Activated CD8-positive, alpha-beta memory T cell treated with anti-CD3 and anti-CD28 coated beads, Interleukin-2, amount 10 ng/mL, durations not matched to agents 7 days and 5 days (primary cell): ENCODE measurements around the gene DENND5A. TPM values are rescaled to one million over a fixed set of nuclear protein-coding genes. Genes with fewer than 3 reads are reported as not detected.

Source experiments
- ATAC-seq: fragments of 150-1000 bp; cut with Tn5 transposase; one replicate; pipeline ENCODE4 v1.10.0; 2021; ENCODE audit warnings: moderate library complexity
- CTCF ChIA-PET: fragments of 350-600 bp; sonication (Branson Sonifier 250); formaldehyde crosslinking; loops from one replicate; lab custom pipeline; 2021; ENCODE audit warnings: antibody characterized with exemption; lab: Charles Lee
- DNase-seq: peaks from one replicate; pipeline ENCODE4 v3.0.0-alpha.2; 2020
- H3K27ac Mint-ChIP-seq: one replicate; pipeline ENCODE4 v1.8.0; 2021; ENCODE audit warnings: mild to moderate bottlenecking, mixed read lengths
- H3K27me3 Mint-ChIP-seq: one replicate; pipeline ENCODE4 v1.8.0; 2021; ENCODE audit warnings: mixed read lengths
- H3K36me3 Mint-ChIP-seq: one replicate; pipeline ENCODE4 v1.8.0; 2021; ENCODE audit warnings: mild to moderate bottlenecking, mixed read lengths
- H3K4me1 Mint-ChIP-seq: one replicate; pipeline ENCODE4 v1.8.0; 2021; ENCODE audit warnings: mixed read lengths
- H3K4me3 Mint-ChIP-seq: one replicate; pipeline ENCODE4 v1.8.0; 2021; ENCODE audit warnings: mild to moderate bottlenecking, moderate library complexity, mixed read lengths
- H3K9me3 Mint-ChIP-seq: one replicate; pipeline ENCODE4 v1.8.0; 2022; ENCODE audit warnings: low read depth, mixed read lengths
- total RNA-seq, 2 experiments: library from RNA; stranded (reverse); gene quantifications; one replicate each; pipeline ENCODE4 v1.2.3, GENCODE V29; 2021

Gene DENND5A
- 10 to 100 TPM; 15.9 to 19.0 TPM for total RNA-seq

GRCh38 chr11:9265211-9266131 lies at the start of gene DENND5A:
TSS of gene DENND5A (minus strand) at chr11:9265350. CDS start at chr11:9265069, 281 bp downstream.
- Mint-ChIP-seq H3K27ac (peak within 1 kb of the TSS; percentile 87), H3K4me1 (peaks cover 28% of the 10 kb centered on the region), H3K27me3 (peaks cover 63% of the 10 kb centered on the region), H3K36me3 (peaks cover 2% of the 10 kb centered on the region), H3K9me3 (no peaks in the 10 kb centered on the region), H3K4me3 (peak within 1 kb of the TSS; percentile 81)
- DNase-seq (peak; percentile 65), ATAC-seq (peak; percentile 52)
- CTCF ChIA-PET = interaction anchor here (0.6 to 1.5 kb wide), 5 partner anchors 8 to 94 kb away, joined by 3 to 6 read pairs (median 3); no protein-coding TSS in a partner anchor

DNA sequence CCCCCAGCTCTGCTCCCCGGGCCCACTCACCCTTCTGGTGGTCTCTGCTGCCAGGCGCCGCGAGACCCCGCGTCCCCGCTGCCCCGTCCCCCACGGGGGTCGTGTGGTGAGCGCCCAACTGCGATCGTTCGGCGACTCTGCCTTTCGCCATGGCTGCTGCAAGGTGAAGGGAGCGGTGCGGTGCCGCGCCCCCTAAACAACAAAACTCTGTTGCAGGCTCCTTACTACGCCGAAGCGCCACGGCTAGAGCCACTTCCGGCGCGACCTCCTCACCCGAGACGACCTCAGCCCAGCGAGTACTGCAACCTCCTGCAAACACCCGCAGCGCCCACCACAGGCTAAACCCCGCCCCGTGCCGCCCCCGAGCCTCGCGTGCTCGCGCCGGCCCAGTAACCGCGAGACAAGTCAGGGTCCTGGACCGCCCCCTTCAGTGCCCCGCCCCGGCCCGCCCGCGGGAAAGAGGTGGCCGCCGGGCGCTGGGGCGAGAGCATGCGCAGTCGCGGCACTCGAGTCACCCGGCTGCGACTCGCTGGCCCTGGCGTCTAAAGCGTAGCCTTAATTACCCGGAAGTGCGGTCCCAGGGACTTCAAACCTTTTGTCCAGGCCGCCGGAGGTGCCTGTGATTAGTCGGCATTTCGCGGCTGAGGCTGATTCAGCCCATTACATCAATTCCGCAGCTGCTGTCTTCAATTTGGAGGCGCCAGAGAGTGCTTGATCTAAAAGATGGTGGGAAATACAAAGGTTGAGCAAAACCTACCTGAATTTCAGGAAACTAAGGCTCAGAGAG lies 49.3 kb upstream of the DENND5A start, which contains the start of gene TMEM41B:
TMEM41B (minus strand) TSS at position 303 of the 787 bp plus-strand sequence; CDS start at position 151, 152 bp downstream.
- Mint-ChIP-seq H3K27me3 (peaks cover 20% of the 10 kb centered on the region), H3K36me3 (peaks cover 15% of the 10 kb centered on the region), H3K4me1 (peaks cover 27% of the 10 kb centered on the region), H3K9me3 (no peaks in the 10 kb centered on the region), H3K4me3 (peak within 1 kb of the TSS; percentile 88), H3K27ac (peak within 1 kb of the TSS; percentile 95)
- CTCF ChIA-PET = interaction anchor here (0.9 to 1.3 kb wide), 3 partner anchors 50 to 147 kb away, joined by 4 to 5 read pairs (median 4); no protein-coding TSS in a partner anchor
- ATAC-seq (peak; percentile 92), DNase-seq (peak; percentile 99)

DNA sequence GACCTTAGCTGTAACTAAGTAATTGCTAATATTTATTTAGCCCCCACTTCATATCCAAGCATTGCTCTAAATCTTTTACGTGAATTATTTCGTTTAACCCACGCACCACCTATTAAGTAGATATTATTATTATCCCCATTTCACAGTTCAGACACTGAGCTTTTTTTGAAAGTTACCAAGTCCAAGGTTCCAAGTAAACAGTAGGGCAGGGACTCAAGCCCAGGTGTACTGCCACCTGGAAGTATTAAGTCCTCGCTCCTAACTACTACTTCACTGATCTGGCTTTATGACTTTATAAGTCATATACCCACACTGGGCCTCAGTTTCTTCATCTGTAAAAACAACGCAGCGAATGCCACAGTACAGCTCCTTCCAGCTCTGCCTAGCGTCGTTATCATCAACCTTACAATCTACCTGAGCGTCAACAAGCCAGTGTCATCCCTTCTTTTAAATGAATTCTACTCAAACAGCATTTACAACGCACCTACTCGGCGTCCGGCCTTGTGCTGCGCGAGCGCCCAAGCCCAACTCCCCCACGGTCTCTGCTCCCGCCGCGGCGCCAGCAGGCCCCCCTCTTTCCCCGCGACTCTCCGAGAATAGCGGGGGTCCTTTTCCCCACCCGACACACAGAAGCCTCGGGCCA lies 48.6 kb upstream of the DENND5A start:
- Mint-ChIP-seq H3K9me3 (no peaks in the 10 kb centered on the region), H3K27ac (peak overlapping the region; percentile 95), H3K36me3 (peaks cover 20% of the 10 kb centered on the region), H3K27me3 (peaks cover 13% of the 10 kb centered on the region), H3K4me3 (peak overlapping the region; percentile 88), H3K4me1 (peaks cover 27% of the 10 kb centered on the region)
- ATAC-seq = peak; percentile 20
- peak; percentile 55 for DNase-seq
- CTCF ChIA-PET = interaction anchor here (1.0 to 1.4 kb wide), 4 partner anchors 36 to 194 kb away, joined by 3 to 9 read pairs (median 4); partner anchors contain the start of gene IPO7

GRCh38 chr11:9310485-9311090 lies 45.4 kb upstream of the DENND5A start:
- Mint-ChIP-seq H3K4me3 (no peak overlapping the region), H3K9me3 (peaks cover 4% of the 10 kb centered on the region), H3K36me3 (peaks cover 27% of the 10 kb centered on the region), H3K4me1 (peaks cover 31% of the 10 kb centered on the region), H3K27ac (no peak overlapping the region), H3K27me3 (no peaks in the 10 kb centered on the region)
- ATAC-seq (no peak), DNase-seq (no peak)
- CTCF ChIA-PET = interaction anchor here (0.7 to 0.8 kb wide), 2 partner anchors 53 to 54 kb away, joined by 3 to 4 read pairs; no protein-coding TSS in a partner anchor

DNA sequence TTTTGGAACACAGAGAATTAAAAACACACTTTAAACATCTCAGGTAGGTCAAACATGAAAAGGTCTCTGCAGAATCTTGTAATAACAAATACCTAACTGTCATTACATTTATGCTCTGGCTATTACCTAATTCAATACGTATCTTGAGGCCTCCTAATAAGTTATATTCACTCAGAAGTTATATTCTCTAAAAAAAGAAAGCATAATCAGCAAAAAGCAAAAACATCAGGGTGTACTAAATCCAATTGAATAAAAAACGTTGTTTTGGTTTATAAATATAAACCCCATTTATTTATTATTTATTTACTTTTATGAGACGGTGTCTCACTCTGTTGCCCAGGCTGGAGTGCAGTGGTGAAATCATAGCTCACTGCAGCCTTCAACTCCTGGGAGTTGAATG lies 39.0 kb upstream of the DENND5A start:
- no peak overlapping the region for H3K4me3 Mint-ChIP-seq
- no peaks in the 10 kb centered on the region for H3K27me3 Mint-ChIP-seq
- CTCF ChIA-PET = interaction anchor here (0.7 to 1.2 kb wide), 2 partner anchors 11 to 896 kb away, joined by 3 to 4 read pairs; no protein-coding TSS in a partner anchor
- DNase-seq = no peak
- no peak for ATAC-seq
- peaks cover 9% of the 10 kb centered on the region for H3K36me3 Mint-ChIP-seq
- peaks cover 4% of the 10 kb centered on the region for H3K9me3 Mint-ChIP-seq
- no peak overlapping the region for H3K27ac Mint-ChIP-seq
- peaks cover 4% of the 10 kb centered on the region for H3K4me1 Mint-ChIP-seq

DNA sequence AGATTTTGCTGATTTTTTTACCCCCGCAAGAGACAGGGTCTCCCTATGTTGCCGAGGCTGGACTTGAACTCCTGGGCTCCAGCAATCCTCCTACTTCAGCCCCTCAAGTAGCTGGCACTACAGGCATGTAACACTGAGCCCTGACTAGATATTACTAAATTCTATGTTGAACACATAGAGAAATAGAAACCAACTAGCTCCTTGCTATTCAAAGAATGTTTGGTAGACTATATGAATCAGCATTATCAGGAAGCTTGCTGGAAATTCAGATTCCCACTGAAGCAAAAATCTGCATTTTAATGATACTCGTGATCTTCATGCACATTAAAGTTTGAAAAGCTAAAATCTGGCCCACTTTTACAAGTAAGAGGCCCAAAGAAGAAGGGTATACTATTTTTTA lies 37.3 kb upstream of the DENND5A start:
- Mint-ChIP-seq H3K27me3 (no peaks in the 10 kb centered on the region), H3K27ac (no peak overlapping the region), H3K4me3 (no peak overlapping the region), H3K4me1 (peaks cover 4% of the 10 kb centered on the region), H3K9me3 (no peaks in the 10 kb centered on the region), H3K36me3 (peaks cover 1% of the 10 kb centered on the region)
- ATAC-seq = no peak
- no peak for DNase-seq
- CTCF ChIA-PET = interaction anchor here (1.0 kb wide), 1 partner anchor 205 kb away, joined by 3 read pairs; no protein-coding TSS in a partner anchor

- Mint-ChIP-seq H3K4me3 (no peak overlapping the region), H3K27me3 (no peaks in the 10 kb centered on the region), H3K27ac (no peak overlapping the region), H3K9me3 (no peaks in the 10 kb centered on the region), H3K4me1 (peaks cover under 1% of the 10 kb centered on the region), H3K36me3 (peaks cover under 1% of the 10 kb centered on the region)
- CTCF ChIA-PET = interaction anchor here (1.0 kb wide), 2 partner anchors 14 to 206 kb away, joined by 3 read pairs; no protein-coding TSS in a partner anchor
- no peak for DNase-seq
- ATAC-seq = no peak
Measured at GRCh38 chr11:9301720-9302119, 36.6 kb upstream of the DENND5A start.

- Mint-ChIP-seq H3K4me1 (peaks cover 3% of the 10 kb centered on the region), H3K27me3 (no peaks in the 10 kb centered on the region), H3K36me3 (peaks cover 2% of the 10 kb centered on the region), H3K9me3 (no peaks in the 10 kb centered on the region), H3K4me3 (no peak overlapping the region), H3K27ac (no peak overlapping the region)
- CTCF ChIA-PET = interaction anchor here (0.7 kb wide), 1 partner anchor 167 kb away, joined by 3 read pairs; the partner anchor contains the start of gene ZNF143
- no peak for DNase-seq
- ATAC-seq = no peak
Measured at GRCh38 chr11:9293646-9294045, 28.5 kb upstream of the DENND5A start.

GRCh38 chr11:9285850-9286587 lies 20.9 kb upstream of the DENND5A start:
- H3K4me1 Mint-ChIP-seq = peaks cover 8% of the 10 kb centered on the region
- H3K9me3 Mint-ChIP-seq = no peaks in the 10 kb centered on the region
- no peak for DNase-seq
- peaks cover 18% of the 10 kb centered on the region for H3K36me3 Mint-ChIP-seq
- H3K27me3 Mint-ChIP-seq = no peaks in the 10 kb centered on the region
- H3K27ac Mint-ChIP-seq = no peak overlapping the region
- no peak for ATAC-seq
- CTCF ChIA-PET = interaction anchor here (0.9 kb wide), 2 partner anchors 11 to 20 kb away, joined by 3 read pairs; no protein-coding TSS in a partner anchor
- H3K4me3 Mint-ChIP-seq = no peak overlapping the region

- H3K27ac Mint-ChIP-seq = peak overlapping the region; percentile 63
- peaks cover 3% of the 10 kb centered on the region for H3K27me3 Mint-ChIP-seq
- CTCF ChIA-PET = interaction anchor here (1.1 to 1.6 kb wide), 4 partner anchors 9 to 143 kb away, joined by 3 to 7 read pairs (median 4); partner anchors contain the start of gene IPO7
- no peaks in the 10 kb centered on the region for H3K9me3 Mint-ChIP-seq
- ATAC-seq = peak; percentile 94
- H3K36me3 Mint-ChIP-seq = peaks cover 26% of the 10 kb centered on the region
- peak overlapping the region; percentile 32 for H3K4me3 Mint-ChIP-seq
- DNase-seq = peak; percentile 86
- H3K4me1 Mint-ChIP-seq = peaks cover 15% of the 10 kb centered on the region
Measured at GRCh38 chr11:9280655-9281301, 15.6 kb upstream of the DENND5A start.

- Mint-ChIP-seq H3K27ac (no peak overlapping the region), H3K4me1 (peaks cover 15% of the 10 kb centered on the region), H3K27me3 (peaks cover 9% of the 10 kb centered on the region), H3K4me3 (no peak overlapping the region), H3K36me3 (peaks cover 15% of the 10 kb centered on the region), H3K9me3 (no peaks in the 10 kb centered on the region)
- CTCF ChIA-PET = interaction anchor here (1.4 to 2.3 kb wide), 2 partner anchors 36 to 229 kb away, joined by 4 to 13 read pairs; no protein-coding TSS in a partner anchor
- DNase-seq (no peak), ATAC-seq (no peak)
Measured at GRCh38 chr11:9277176-9277575, 12.0 kb upstream of the DENND5A start.
